H1 (cell line): Measurements from ENCODE around the gene C1QTNF7. TPM values are rescaled to one million over a fixed set of nuclear protein-coding genes. Genes with fewer than 3 reads are reported as not detected.

ENCODE experiments used
- CTCF ChIA-PET: fragments of 300-600 bp; sonication (Branson Sonifier 250); formaldehyde crosslinking; loops from one replicate; lab custom pipeline; 2021; ENCODE audit not compliant: partially characterized antibody; lab: Charles Lee
- POLR2A ChIA-PET: fragments of 300-600 bp; sonication (Branson Sonifier 250); formaldehyde crosslinking; loops from one replicate; lab custom pipeline; 2021; ENCODE audit warnings: inconsistent platforms; ENCODE audit not compliant: partially characterized antibody; lab: Charles Lee
- DNase-seq, 2 experiments: peaks; one replicate each; pipeline versions ENCODE4 v3.0.0 to v3.0.0-alpha.2; 2010 to 2022; ENCODE audit warnings: low spot score in 2 of 2, low read depth in 1 of 2, mixed read lengths in 1 of 2
- FAIRE-seq: peaks from 2 replicates; lab custom pipeline; 2011; peaks lifted over from hg19 to GRCh38; lab: Jason Lieb, UNC
- H2AFZ ChIP-seq: 2 replicates; pipeline ENCODE4 v1.8.1; 2012; ENCODE audit warnings: low read length, inconsistent platforms
- H2AK5ac ChIP-seq: 2 replicates; pipeline ENCODE4 v1.6.1; 2013; ENCODE audit warnings: low read depth, low read length
- H2BK120ac ChIP-seq: replicated peaks from 2 replicates; pipeline ENCODE3; 2013; ENCODE audit warnings: low read depth, low read length, inconsistent platforms
- H2BK12ac ChIP-seq: 2 replicates; pipeline ENCODE4 v1.6.1; 2013; ENCODE audit warnings: low read depth, low read length
- H2BK15ac ChIP-seq: 2 replicates; pipeline ENCODE4 v1.6.1; 2013; ENCODE audit warnings: low read length
- H2BK20ac ChIP-seq: 2 replicates; pipeline ENCODE4 v1.6.1; 2013; ENCODE audit warnings: low read length
- H2BK5ac ChIP-seq: 2 replicates; pipeline ENCODE4 v1.6.1; 2013; ENCODE audit warnings: low read depth, low read length
- H3K14ac ChIP-seq: 2 replicates; pipeline ENCODE4 v1.6.1; 2013; ENCODE audit warnings: inconsistent platforms; ENCODE audit not compliant: insufficient read length
- H3K18ac ChIP-seq: 2 replicates; pipeline ENCODE4 v1.6.1; 2013; ENCODE audit warnings: low read length; ENCODE audit errors: extremely low read depth
- H3K23ac ChIP-seq: 2 replicates; pipeline ENCODE4 v1.6.1; 2013; ENCODE audit warnings: inconsistent platforms; ENCODE audit not compliant: insufficient read length
- H3K23me2 ChIP-seq: 2 replicates; pipeline ENCODE4 v1.6.1; 2013; ENCODE audit warnings: low read depth, low read length
- H3K27ac ChIP-seq: 2 replicates; pipeline ENCODE4 v1.6.1; 2011; ENCODE audit warnings: low read depth, low read length, inconsistent platforms
- H3K27me3 ChIP-seq, 4 experiments: replicated peaks in 1 of 4; 1 replicate in 1 of 4; 2 replicates in 3 of 4; pipeline versions ENCODE4 v1.6.1 to v1.8.1; 2011 to 2013; ENCODE audit warnings: low read length in 3 of 4, mild to moderate bottlenecking in 3 of 4, inconsistent platforms in 2 of 4, mixed read lengths in 2 of 4, moderate library complexity in 1 of 4; ENCODE audit not compliant: control insufficient read depth in 3 of 4, insufficient read depth in 3 of 4; ENCODE audit errors: extremely low read depth in 1 of 4
- H3K36me3 ChIP-seq, 4 experiments: 2 replicates each; pipeline versions ENCODE4 v1.6.1 to v1.8.1; 2011 to 2013; ENCODE audit warnings: mild to moderate bottlenecking in 4 of 4, low read length in 3 of 4, moderate library complexity in 2 of 4, control low read depth in 1 of 4, inconsistent platforms in 1 of 4; ENCODE audit not compliant: insufficient read depth in 4 of 4, control insufficient read depth in 2 of 4
- H3K4ac ChIP-seq: replicated peaks from 2 replicates; pipeline ENCODE3; 2013; ENCODE audit warnings: low read length, low read depth, mixed read lengths, inconsistent platforms; ENCODE audit not compliant: insufficient read length
- H3K4me1 ChIP-seq, 4 experiments: replicated peaks in 1 of 4; 1 replicate in 1 of 4; 2 replicates in 3 of 4; pipeline versions ENCODE4 v1.6.1 to v1.8.1; 2011 to 2013; ENCODE audit warnings: low read length in 3 of 4, inconsistent platforms in 2 of 4, mixed read lengths in 1 of 4; ENCODE audit not compliant: insufficient read depth in 4 of 4, control insufficient read depth in 3 of 4
- H3K4me2 ChIP-seq, 2 experiments: 2 replicates each; pipeline versions ENCODE4 v1.6.1 to v1.8.1; 2011 to 2013; ENCODE audit warnings: low read depth in 2 of 2, low read length in 2 of 2, control low read depth in 1 of 2, inconsistent platforms in 1 of 2, mild to moderate bottlenecking in 1 of 2; ENCODE audit not compliant: insufficient read depth in 1 of 2
- H3K4me3 ChIP-seq, 4 experiments: fragments of 200-600, 300-600 bp in 1 of 4; sonication (generic), shearing (Covaris generic), sonication (Bioruptor Twin) in 1 of 4; 2 replicates each; pipeline versions ENCODE4 v1.5.1 to v1.8.1; 2011 to 2016; ENCODE audit warnings: low read length in 4 of 4, low read depth in 3 of 4, control low read depth in 2 of 4, inconsistent platforms in 2 of 4, mild to moderate bottlenecking in 2 of 4, mixed read lengths in 1 of 4, moderate library complexity in 1 of 4; ENCODE audit not compliant: insufficient read depth in 2 of 4; ENCODE audit errors: extremely low read depth in 1 of 4
- H3K56ac ChIP-seq: replicated peaks from 2 replicates; pipeline ENCODE3; 2013; ENCODE audit warnings: low read depth, mild to moderate bottlenecking, mixed read lengths, low read length, inconsistent platforms; ENCODE audit not compliant: insufficient read length
- H3K79me1 ChIP-seq: 2 replicates; pipeline ENCODE4 v1.6.1; 2013; ENCODE audit warnings: low read depth, low read length, control low read depth
- H3K79me2 ChIP-seq, 2 experiments: 2 replicates each; pipeline versions ENCODE4 v1.6.1 to v1.8.1; 2012 to 2013; ENCODE audit warnings: low read length in 2 of 2, mild to moderate bottlenecking in 2 of 2, inconsistent platforms in 1 of 2; ENCODE audit not compliant: insufficient read depth in 2 of 2, control insufficient read depth in 1 of 2
- H3K9ac ChIP-seq, 4 experiments: replicated peaks in 1 of 4; 1 replicate in 1 of 4; 2 replicates in 3 of 4; pipeline versions ENCODE4 v1.6.1 to v1.8.1; 2011 to 2013; ENCODE audit warnings: low read depth in 3 of 4, low read length in 3 of 4, control low read depth in 2 of 4, mild to moderate bottlenecking in 2 of 4, moderate library complexity in 2 of 4, inconsistent platforms in 1 of 4; ENCODE audit errors: extremely low read depth in 1 of 4
- H3K9me3 ChIP-seq, 2 experiments: 2 replicates each; pipeline versions ENCODE4 v1.6.1 to v1.8.1; 2012 to 2013; ENCODE audit warnings: mild to moderate bottlenecking in 2 of 2, moderate library complexity in 2 of 2, control low read depth in 1 of 2, inconsistent platforms in 1 of 2, low read depth in 1 of 2, low read length in 1 of 2, mixed read lengths in 1 of 2; ENCODE audit not compliant: insufficient read depth in 2 of 2
- H4K20me1 ChIP-seq, 2 experiments: replicated peaks in 1 of 2; 2 replicates each; pipeline versions ENCODE3 to v1.8.1; 2011 to 2013; ENCODE audit warnings: inconsistent platforms in 2 of 2, low read length in 2 of 2, mild to moderate bottlenecking in 1 of 2; ENCODE audit not compliant: insufficient read depth in 2 of 2, control insufficient read depth in 1 of 2
- H4K5ac ChIP-seq: 2 replicates; pipeline ENCODE4 v1.6.1; 2013; ENCODE audit warnings: low read length, low read depth, mixed read lengths, inconsistent platforms; ENCODE audit not compliant: insufficient read length
- H4K8ac ChIP-seq: 2 replicates; pipeline ENCODE4 v1.8.0; 2013; ENCODE audit warnings: mild to moderate bottlenecking, moderate library complexity, low read length, inconsistent platforms; ENCODE audit not compliant: insufficient read depth; ENCODE audit errors: extremely low read depth
- H4K91ac ChIP-seq: replicated peaks from 2 replicates; pipeline ENCODE3; 2013; ENCODE audit warnings: low read length, mixed read lengths, inconsistent platforms; ENCODE audit not compliant: insufficient read length
- ATF2 ChIP-seq: IDR thresholded peaks from 2 replicates; pipeline ENCODE4 v1.6.1; 2012; ENCODE audit warnings: low read length, inconsistent platforms
- EGR1 ChIP-seq: IDR thresholded peaks from 2 replicates; pipeline ENCODE4 v1.6.1; 2011; ENCODE audit warnings: low read depth, low read length, borderline replicate concordance
- GABPA ChIP-seq: IDR thresholded peaks from 2 replicates; pipeline ENCODE4 v1.6.1; 2011; ENCODE audit warnings: mild to moderate bottlenecking, low read length, moderate library complexity, borderline replicate concordance; ENCODE audit not compliant: insufficient read depth
- GTF2F1 ChIP-seq: IDR thresholded peaks from 2 replicates; pipeline ENCODE4 v1.6.1; 2012; ENCODE audit warnings: low read depth, low read length, improper control_type of control experiment, borderline replicate concordance
- JUN ChIP-seq: IDR thresholded peaks from 2 replicates; pipeline ENCODE4 v1.6.1; 2011; ENCODE audit warnings: low read depth, mild to moderate bottlenecking, improper control_type of control experiment, low read length
- KDM4A ChIP-seq: IDR thresholded peaks from one replicate; pipeline ENCODE4 v1.7.1; 2012; ENCODE audit warnings: low read depth, mild to moderate bottlenecking, moderate library complexity, low read length, inconsistent platforms; ENCODE audit not compliant: severe bottlenecking
- POLR2A ChIP-seq, 2 experiments: IDR thresholded peaks; 1 replicate in 1 of 2; 2 replicates in 1 of 2; pipeline ENCODE4 v1.6.1; 2011; ENCODE audit warnings: low read depth in 2 of 2, low read length in 2 of 2, mild to moderate bottlenecking in 2 of 2; ENCODE audit errors: control extremely low read depth in 1 of 2
- RAD21 ChIP-seq, 2 experiments: IDR thresholded peaks in 1 of 2; conservative IDR thresholded peaks in 1 of 2; 2 replicates each; pipeline ENCODE4 v1.6.1; 2011; ENCODE audit warnings: low read depth in 2 of 2, low read length in 2 of 2, improper control_type of control experiment in 1 of 2, inconsistent platforms in 1 of 2, mild to moderate bottlenecking in 1 of 2, moderate library complexity in 1 of 2
- ZNF274 ChIP-seq: IDR thresholded peaks from 2 replicates; pipeline ENCODE4 v1.7.0; 2012; ENCODE audit warnings: low read length, borderline replicate concordance; ENCODE audit errors: extremely low read depth
- WGBS, 2 experiments: shearing (Covaris generic) in 1 of 2; methylation state at CpG; one replicate each; pipeline versions ENCODE4 v1.1.6 to v1.1.7; 2013 to 2015; ENCODE audit warnings: low lambda C conversion rate in 2 of 2, mixed read lengths in 2 of 2, inconsistent platforms in 1 of 2, low coverage in 1 of 2, missing lambda C conversion rate in 1 of 2; ENCODE audit not compliant: insufficient replicate concordance in 2 of 2, insufficient coverage in 1 of 2, insufficient read length in 1 of 2; ENCODE audit errors: extremely low coverage in 1 of 2, missing lambda C conversion rate in 1 of 2; 5-methylcytosine and 5-hydroxymethylcytosine counted together
- polyA plus RNA-seq, 7 experiments: library from polyadenylated mRNA; depleted of rRNA in 3 of 7; stranded (reverse) in 5 of 7; unstranded in 2 of 7; fragments of >200 nt in 5 of 7; fragments of 200-250 nt in 2 of 7; gene quantifications; 1 replicate in 5 of 7; 2 replicates in 1 of 7; 4 replicates in 1 of 7; pipeline versions ENCODE4 v1.2.1 to v1.2.3, GENCODE V29; 2011 to 2013; ENCODE audit warnings: missing spikeins in 2 of 7, mixed read lengths in 2 of 7
- total RNA-seq: library from RNA; stranded (reverse); fragmentation: NEBNext Ultra II Directional; extraction: Animal tissue kit (Norgen Biotek cat#: 25700); gene quantifications from 2 replicates; pipeline ENCODE4 v1.2.1, GENCODE V29; 2021

C1QTNF7 gene
- total and polyA plus RNA-seq, 2 of the 8 experiments (the other 6 are each of a cell fraction or from before 2014, with no cell fraction given) = not detected

GRCh38 chr4:15385515-15385914, 42.3 kb upstream of the C1QTNF7 start:
- no peaks in the 10 kb centered on the region for H3K79me1 ChIP-seq
- no peak overlapping the region for H4K8ac ChIP-seq
- H4K5ac ChIP-seq = no peak overlapping the region
- H3K79me2 ChIP-seq = no peaks in the 10 kb centered on the region
- H2AFZ ChIP-seq = no peak overlapping the region
- H4K20me1 ChIP-seq = no peaks in the 10 kb centered on the region
- H3K4me2 ChIP-seq = no peak overlapping the region
- no peak overlapping the region for H2BK15ac ChIP-seq
- no peak overlapping the region for H2AK5ac ChIP-seq
- H2BK120ac ChIP-seq = no peak overlapping the region
- no peaks in the 10 kb centered on the region for H3K27me3 ChIP-seq
- H3K27ac ChIP-seq = no peak overlapping the region
- no peak overlapping the region for H2BK20ac ChIP-seq
- FAIRE-seq (no peak), DNase-seq (no peak)
- H3K23me2 ChIP-seq = no peaks in the 10 kb centered on the region
- H3K18ac ChIP-seq = no peak overlapping the region
- no peak overlapping the region for H3K4me3 ChIP-seq
- CTCF ChIA-PET = interaction anchor here (1.2 to 4.5 kb wide), 5 partner anchors 12 to 154 kb away, joined by 3 to 42 read pairs (median 5); no protein-coding TSS in a partner anchor
- 95% methylated on average over 6 of the region's 6 CpGs; no CpG with 5 or more reads in 1 of the 2 experiments for WGBS, 2 experiments
- H3K4me1 ChIP-seq = peaks cover 0 to 4% (median 0%) of the 10 kb centered on the region in 4 experiments; a peak in 1 of 7 replicates
- TF ChIP-seq RAD21 (IDR thresholded peaks at IDR 0.05 in 1 of 2, conservative IDR thresholded peaks at IDR 0.05 in 1 of 2; ENCODE audit: low read depth in 2 of 2, low read length in 2 of 2) (no peak), ZNF274 (no peak), EGR1 (no peak), POLR2A (IDR thresholded peaks at IDR 0.05; ENCODE audit: control extremely low read depth in 1 of 2, low read depth in 2 of 2, low read length in 2 of 2) (no peak), GABPA (no peak), JUN (no peak), KDM4A (no peak), GTF2F1 (no peak), ATF2 (no peak)
- H3K36me3 ChIP-seq = no peaks in the 10 kb centered on the region
- no peak overlapping the region for H3K23ac ChIP-seq
- no peak overlapping the region for H4K91ac ChIP-seq
- H3K9me3 ChIP-seq = no peaks in the 10 kb centered on the region
- H3K9ac ChIP-seq = no peak overlapping the region
- no peak overlapping the region for H3K4ac ChIP-seq
- no peak overlapping the region for H3K14ac ChIP-seq
- no peak overlapping the region for H2BK12ac ChIP-seq
- POLR2A ChIA-PET = no interaction called here
- no peak overlapping the region for H3K56ac ChIP-seq
- H2BK5ac ChIP-seq = no peak overlapping the region
